ENCODE data around the gene GRID1. TPM values are rescaled to one million over a fixed set of nuclear protein-coding genes. Genes with fewer than 3 reads are reported as not detected.

GRID1 gene
- total RNA-seq, 1 experiment from 2014 or later = 0.07 TPM

DNA sequence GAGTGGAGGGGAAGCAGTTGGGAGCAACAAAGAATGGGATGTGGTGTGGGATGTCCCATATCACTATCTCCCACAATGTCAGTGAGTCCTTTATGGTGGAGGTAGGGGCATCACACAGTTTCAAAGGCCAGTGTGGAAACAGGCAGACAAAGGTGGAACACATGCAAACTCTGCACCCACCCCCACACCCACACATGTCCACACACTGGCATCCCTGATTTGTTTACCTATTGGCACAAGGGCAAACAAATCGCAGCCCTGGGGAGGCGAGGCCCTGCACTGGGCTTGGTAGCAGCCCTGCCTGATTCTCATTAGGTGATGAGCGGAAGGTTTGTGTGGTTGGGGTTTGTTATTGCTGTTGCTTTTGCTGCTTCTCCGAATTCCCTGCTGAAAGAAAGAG is 243.3 kb downstream of the GRID1 start:
- no peaks in the 10 kb centered on the region for H3K27me3 ChIP-seq (ENCODE audit: low read length)
- H3K9me2 ChIP-seq (replicated peaks; ENCODE audit: insufficient read depth, low read length) = no peaks in the 10 kb centered on the region
- H4K20me1 ChIP-seq (ENCODE audit: insufficient read depth, low read depth, low read length) = no peaks in the 10 kb centered on the region
- no peak overlapping the region for H3K27ac ChIP-seq (ENCODE audit: low read length)
- no peak overlapping the region for H2AFZ ChIP-seq (ENCODE audit: low read length)
- no peak overlapping the region for H3K4me3 ChIP-seq (ENCODE audit: low read length)
- no peaks in the 10 kb centered on the region for H3K79me2 ChIP-seq (ENCODE audit: low read length)
- H3K9ac ChIP-seq (ENCODE audit: low read length) = no peak overlapping the region
- H3K36me3 ChIP-seq (ENCODE audit: insufficient read depth, low read length) = no peaks in the 10 kb centered on the region
- H3K4me1 ChIP-seq (ENCODE audit: low read length) = no peaks in the 10 kb centered on the region
- no peak overlapping the region for H3K4me2 ChIP-seq (ENCODE audit: low read depth, low read length, poor library complexity, severe bottlenecking)
- H3K9me3 ChIP-seq (ENCODE audit: low read length) = no peaks in the 10 kb centered on the region
- DNase-seq = no peak

DNA sequence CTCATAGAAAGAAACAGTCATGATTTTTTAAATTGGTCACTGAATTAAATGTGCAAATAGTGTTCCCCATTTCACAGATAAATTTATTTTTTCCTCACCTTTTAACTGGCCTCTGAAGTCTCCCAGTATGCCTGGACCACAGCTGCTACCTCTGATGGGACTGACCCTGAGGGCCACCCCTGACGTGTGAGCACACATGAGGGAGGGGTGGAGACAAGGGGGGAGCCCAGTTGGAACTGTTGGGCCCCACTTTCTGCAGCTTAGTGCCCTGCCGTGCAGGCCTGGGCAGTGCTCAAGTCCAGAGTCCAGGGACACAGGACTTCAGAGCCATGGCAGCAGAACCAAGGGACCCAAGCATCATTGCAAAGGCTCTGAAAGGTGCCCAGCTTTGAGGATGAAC is 243.9 kb downstream of the GRID1 start:
- H3K4me1 ChIP-seq (ENCODE audit: low read length) = no peaks in the 10 kb centered on the region
- no peak for DNase-seq
- no peaks in the 10 kb centered on the region for H3K79me2 ChIP-seq (ENCODE audit: low read length)
- H3K36me3 ChIP-seq (ENCODE audit: insufficient read depth, low read length) = no peaks in the 10 kb centered on the region
- H3K4me3 ChIP-seq (ENCODE audit: low read length) = no peak overlapping the region
- no peaks in the 10 kb centered on the region for H3K9me2 ChIP-seq (replicated peaks; ENCODE audit: insufficient read depth, low read length)
- no peaks in the 10 kb centered on the region for H3K27me3 ChIP-seq (ENCODE audit: low read length)
- H3K9me3 ChIP-seq (ENCODE audit: low read length) = no peaks in the 10 kb centered on the region
- H3K27ac ChIP-seq (ENCODE audit: low read length) = no peak overlapping the region
- H3K4me2 ChIP-seq (ENCODE audit: low read depth, low read length, poor library complexity, severe bottlenecking) = no peak overlapping the region
- H2AFZ ChIP-seq (ENCODE audit: low read length) = no peak overlapping the region
- no peaks in the 10 kb centered on the region for H4K20me1 ChIP-seq (ENCODE audit: insufficient read depth, low read depth, low read length)
- H3K9ac ChIP-seq (ENCODE audit: low read length) = no peak overlapping the region

DNA sequence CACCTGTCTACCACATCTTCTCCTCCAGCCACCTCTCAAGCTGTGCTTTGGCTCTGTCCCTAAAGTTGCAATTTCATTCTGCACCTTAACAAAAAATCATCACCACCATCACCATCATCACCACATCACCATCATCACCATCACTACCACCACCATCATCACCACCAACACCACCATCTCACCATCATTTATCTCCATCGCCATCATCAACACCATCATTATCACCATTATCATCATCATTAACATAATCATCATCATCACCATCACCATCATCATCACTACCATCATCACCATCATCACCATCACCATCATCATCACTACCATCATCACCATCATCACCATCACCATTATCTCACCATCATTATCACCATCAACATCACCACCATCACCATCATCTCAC is 245.4 kb downstream of the GRID1 start:
- no peaks in the 10 kb centered on the region for H3K9me3 ChIP-seq (ENCODE audit: low read length)

DNA sequence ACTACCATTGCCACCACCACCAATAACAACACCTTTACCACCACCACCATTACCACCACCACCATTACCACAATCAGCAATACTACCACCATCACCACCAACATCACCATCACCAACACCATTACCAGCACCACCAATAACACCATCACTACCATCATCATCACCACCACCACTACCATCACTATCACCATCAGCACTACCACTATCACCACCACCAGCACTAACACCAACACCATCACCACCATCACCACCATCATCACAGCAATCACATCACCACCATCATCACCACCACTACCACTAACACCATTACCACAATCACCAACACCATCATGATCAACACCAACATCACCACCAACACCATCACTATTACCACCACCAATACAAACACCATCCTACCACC is 249.5 kb downstream of the GRID1 start:
- no peak overlapping the region for H3K9ac ChIP-seq (ENCODE audit: low read length)
- H3K36me3 ChIP-seq (ENCODE audit: insufficient read depth, low read length) = no peaks in the 10 kb centered on the region
- H3K4me3 ChIP-seq (ENCODE audit: low read length) = no peak overlapping the region
- no peak overlapping the region for H2AFZ ChIP-seq (ENCODE audit: low read length)
- H4K20me1 ChIP-seq (ENCODE audit: insufficient read depth, low read depth, low read length) = no peaks in the 10 kb centered on the region
- H3K9me3 ChIP-seq (ENCODE audit: low read length) = no peaks in the 10 kb centered on the region
- no peak overlapping the region for H3K27ac ChIP-seq (ENCODE audit: low read length)
- H3K4me1 ChIP-seq (ENCODE audit: low read length) = peaks cover 16% of the 10 kb centered on the region
- no peaks in the 10 kb centered on the region for H3K9me2 ChIP-seq (replicated peaks; ENCODE audit: insufficient read depth, low read length)
- H3K4me2 ChIP-seq (ENCODE audit: low read depth, low read length, poor library complexity, severe bottlenecking) = no peak overlapping the region
- DNase-seq = no peak
- H3K79me2 ChIP-seq (ENCODE audit: low read length) = no peaks in the 10 kb centered on the region
- H3K27me3 ChIP-seq (ENCODE audit: low read length) = no peaks in the 10 kb centered on the region

More for the DNA sequence above, 245.4 kb downstream of the GRID1 start:
- Histone ChIP-seq H3K4me2 (ENCODE audit: low read depth, low read length, poor library complexity, severe bottlenecking) (no peak overlapping the region), H3K27me3 (ENCODE audit: low read length) (no peaks in the 10 kb centered on the region), H2AFZ (ENCODE audit: low read length) (no peak overlapping the region), H3K4me3 (ENCODE audit: low read length) (no peak overlapping the region), H3K4me1 (ENCODE audit: low read length) (no peaks in the 10 kb centered on the region), H4K20me1 (ENCODE audit: insufficient read depth, low read depth, low read length) (no peaks in the 10 kb centered on the region), H3K27ac (ENCODE audit: low read length) (no peak overlapping the region), H3K9ac (ENCODE audit: low read length) (no peak overlapping the region), H3K9me2 (replicated peaks; ENCODE audit: insufficient read depth, low read length) (no peaks in the 10 kb centered on the region), H3K79me2 (ENCODE audit: low read length) (no peaks in the 10 kb centered on the region), H3K36me3 (ENCODE audit: insufficient read depth, low read length) (no peaks in the 10 kb centered on the region)
- no peak for DNase-seq

DNA sequence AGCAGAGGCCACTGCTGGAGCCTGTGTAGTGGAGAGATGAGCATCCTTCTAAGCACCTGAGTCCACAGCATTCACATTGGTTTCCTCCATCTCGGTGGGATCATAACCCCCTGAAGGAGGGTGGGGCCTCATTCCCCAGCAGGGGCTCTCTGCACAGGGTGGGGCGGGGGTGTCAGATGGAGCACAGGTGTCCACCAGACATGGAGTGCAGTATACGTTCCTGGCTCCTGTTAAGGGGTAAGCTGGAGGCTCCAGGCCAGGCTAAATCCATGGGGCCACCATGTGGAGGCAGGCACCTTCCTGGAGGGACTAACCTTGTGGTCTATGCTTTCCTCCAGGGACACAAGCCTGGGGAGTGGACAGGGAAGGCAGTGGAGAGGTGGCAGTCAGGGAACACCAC is 252.6 kb downstream of the GRID1 start:
- Histone ChIP-seq H3K27ac (ENCODE audit: low read length) (no peak overlapping the region), H3K27me3 (ENCODE audit: low read length) (no peaks in the 10 kb centered on the region), H3K4me3 (ENCODE audit: low read length) (no peak overlapping the region), H3K4me1 (ENCODE audit: low read length) (peaks cover 19% of the 10 kb centered on the region), H3K9me2 (replicated peaks; ENCODE audit: insufficient read depth, low read length) (no peaks in the 10 kb centered on the region), H3K4me2 (ENCODE audit: low read depth, low read length, poor library complexity, severe bottlenecking) (no peak overlapping the region), H3K36me3 (ENCODE audit: insufficient read depth, low read length) (no peaks in the 10 kb centered on the region), H4K20me1 (ENCODE audit: insufficient read depth, low read depth, low read length) (no peaks in the 10 kb centered on the region), H3K79me2 (ENCODE audit: low read length) (no peaks in the 10 kb centered on the region), H2AFZ (ENCODE audit: low read length) (no peak overlapping the region), H3K9ac (ENCODE audit: low read length) (no peak overlapping the region), H3K9me3 (ENCODE audit: low read length) (no peaks in the 10 kb centered on the region)
- DNase-seq = no peak

DNA sequence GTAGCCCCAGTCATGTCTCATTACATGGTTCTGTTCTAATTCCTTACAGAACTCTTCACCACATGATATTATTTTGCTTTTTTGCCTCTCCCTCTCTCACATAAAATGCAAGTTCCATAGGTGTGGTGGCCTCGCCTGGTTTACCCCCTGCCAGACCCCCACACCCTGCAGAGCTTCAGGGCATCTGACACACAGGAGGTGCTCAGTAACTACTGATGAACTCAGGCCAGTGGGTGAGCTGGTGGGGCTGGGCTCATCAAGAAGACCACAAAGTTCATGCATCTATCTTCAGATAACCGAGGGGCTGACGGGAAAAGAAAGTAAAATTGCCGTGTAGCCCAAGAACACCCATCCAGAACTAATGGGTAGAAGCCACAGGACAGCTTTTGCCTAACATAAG is 253.1 kb downstream of the GRID1 start:
- Histone ChIP-seq H3K4me2 (ENCODE audit: low read depth, low read length, poor library complexity, severe bottlenecking) (no peak overlapping the region), H4K20me1 (ENCODE audit: insufficient read depth, low read depth, low read length) (no peaks in the 10 kb centered on the region), H3K27me3 (ENCODE audit: low read length) (no peaks in the 10 kb centered on the region), H3K27ac (ENCODE audit: low read length) (no peak overlapping the region), H3K36me3 (ENCODE audit: insufficient read depth, low read length) (no peaks in the 10 kb centered on the region), H3K9ac (ENCODE audit: low read length) (no peak overlapping the region), H3K4me1 (ENCODE audit: low read length) (peaks cover 19% of the 10 kb centered on the region), H2AFZ (ENCODE audit: low read length) (no peak overlapping the region), H3K9me2 (replicated peaks; ENCODE audit: insufficient read depth, low read length) (no peaks in the 10 kb centered on the region), H3K9me3 (ENCODE audit: low read length) (no peaks in the 10 kb centered on the region), H3K4me3 (ENCODE audit: low read length) (no peak overlapping the region), H3K79me2 (ENCODE audit: low read length) (no peaks in the 10 kb centered on the region)
- DNase-seq = no peak

DNA sequence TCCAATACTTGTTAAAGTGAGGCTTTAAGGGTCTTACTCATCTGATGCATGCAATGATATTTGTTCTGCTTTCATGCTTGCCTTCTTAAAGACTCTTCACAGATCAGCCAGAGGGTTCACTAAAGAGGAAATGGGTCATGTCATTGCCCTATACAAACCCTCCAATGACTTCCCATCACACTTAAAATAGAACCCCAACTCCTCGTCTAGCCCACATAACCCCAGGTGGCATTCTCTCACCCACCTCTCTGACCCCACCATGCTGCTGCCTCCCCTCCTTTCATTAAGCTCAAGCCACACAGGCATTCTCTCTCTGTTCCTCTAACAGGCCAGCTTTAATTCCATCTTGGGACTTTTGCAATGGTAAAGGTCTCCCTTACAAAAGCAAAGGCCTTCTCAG is 253.6 kb downstream of the GRID1 start:
- Histone ChIP-seq H3K4me1 (ENCODE audit: low read length) (peaks cover 19% of the 10 kb centered on the region), H3K9me3 (ENCODE audit: low read length) (no peaks in the 10 kb centered on the region), H3K36me3 (ENCODE audit: insufficient read depth, low read length) (no peaks in the 10 kb centered on the region), H3K4me2 (ENCODE audit: low read depth, low read length, poor library complexity, severe bottlenecking) (no peak overlapping the region), H3K4me3 (ENCODE audit: low read length) (no peak overlapping the region), H3K27me3 (ENCODE audit: low read length) (no peaks in the 10 kb centered on the region), H3K9me2 (replicated peaks; ENCODE audit: insufficient read depth, low read length) (no peaks in the 10 kb centered on the region), H2AFZ (ENCODE audit: low read length) (no peak overlapping the region), H4K20me1 (ENCODE audit: insufficient read depth, low read depth, low read length) (no peaks in the 10 kb centered on the region), H3K79me2 (ENCODE audit: low read length) (no peaks in the 10 kb centered on the region), H3K27ac (ENCODE audit: low read length) (0 out of 2 replicates have a peak overlapping the region, but pooled peaks have one; percentile 22), H3K9ac (ENCODE audit: low read length) (no peak overlapping the region)
- DNase-seq = no peak

DNA sequence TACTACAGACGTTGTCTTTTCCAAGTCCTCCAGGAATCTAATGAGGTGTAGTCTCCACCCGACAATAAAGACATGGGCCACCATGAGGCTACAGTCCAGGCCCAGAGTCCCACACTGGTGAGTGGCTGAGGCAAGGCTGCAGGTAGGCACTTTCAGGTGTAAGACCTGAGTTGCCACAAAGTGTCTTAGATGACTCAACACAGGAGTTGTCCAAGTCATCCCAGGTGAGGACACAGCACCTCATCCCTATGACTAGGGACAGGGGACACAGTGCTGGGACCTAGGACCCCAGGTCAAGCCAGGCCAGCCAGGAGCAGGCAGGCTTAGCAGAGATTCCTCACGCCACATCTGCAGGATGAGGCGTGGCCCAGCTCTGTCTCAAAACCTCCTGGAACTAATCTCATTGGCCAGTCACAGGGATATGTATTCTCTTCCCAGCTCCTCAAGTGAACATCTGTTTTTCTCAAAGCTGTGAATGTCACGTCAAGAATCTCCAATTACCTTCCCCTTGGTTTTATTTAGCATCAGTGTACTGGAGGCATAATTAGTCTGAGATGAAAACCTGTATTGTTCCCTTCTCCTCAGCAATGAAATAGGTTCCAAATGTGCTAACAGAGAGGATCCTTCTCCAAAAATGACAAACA is 254.6 kb downstream of the GRID1 start:
- H3K9me2 ChIP-seq (replicated peaks; ENCODE audit: insufficient read depth, low read length) = no peaks in the 10 kb centered on the region
- no peak for DNase-seq
- H3K27me3 ChIP-seq (ENCODE audit: low read length) = no peaks in the 10 kb centered on the region

More for the DNA sequence above, 254.6 kb downstream of the GRID1 start:
- Histone ChIP-seq H3K4me2 (ENCODE audit: low read depth, low read length, poor library complexity, severe bottlenecking) (peak overlapping the region; percentile 23), H3K79me2 (ENCODE audit: low read length) (no peaks in the 10 kb centered on the region), H3K4me1 (ENCODE audit: low read length) (peaks cover 19% of the 10 kb centered on the region), H3K9ac (ENCODE audit: low read length) (no peak overlapping the region), H2AFZ (ENCODE audit: low read length) (no peak overlapping the region), H3K9me3 (ENCODE audit: low read length) (no peaks in the 10 kb centered on the region), H3K4me3 (ENCODE audit: low read length) (no peak overlapping the region), H3K36me3 (ENCODE audit: insufficient read depth, low read length) (no peaks in the 10 kb centered on the region), H3K27ac (ENCODE audit: low read length) (no peak overlapping the region), H4K20me1 (ENCODE audit: insufficient read depth, low read depth, low read length) (no peaks in the 10 kb centered on the region)

Data from Karpas-422 (cell line).